Subcutaneous abdominal adipose tissue (tissue), 5 donors: ENCODE data around the gene FGFRL1.

Source experiments
- H3K27ac ChIP-seq: one replicate; pipeline ENCODE4 v1.7.0; 2013; ENCODE audit warnings: low read depth, mild to moderate bottlenecking, inconsistent platforms, low read length, moderate library complexity
- H3K27me3 ChIP-seq, 5 donors: one replicate each; pipeline ENCODE4 v1.7.0; 2013; ENCODE audit warnings: low read length in 5 of 5, inconsistent platforms in 1 of 5; ENCODE audit not compliant: control insufficient read depth in 5 of 5, insufficient read depth in 4 of 5
- H3K36me3 ChIP-seq, 5 donors: one replicate each; pipeline ENCODE4 v1.7.0; 2013; ENCODE audit warnings: low read length in 5 of 5; ENCODE audit not compliant: control insufficient read depth in 5 of 5, insufficient read depth in 5 of 5
- H3K4me1 ChIP-seq, 5 donors: one replicate each; pipeline ENCODE4 v1.7.0; 2013; ENCODE audit warnings: low read length in 5 of 5, mild to moderate bottlenecking in 3 of 5, moderate library complexity in 1 of 5; ENCODE audit not compliant: control insufficient read depth in 5 of 5, insufficient read depth in 5 of 5
- H3K4me3 ChIP-seq, 5 donors: one replicate each; pipeline ENCODE4 v1.7.0; 2013; ENCODE audit warnings: low read length in 5 of 5, low read depth in 1 of 5
- H3K9ac ChIP-seq, 5 donors: one replicate each; pipeline ENCODE4 v1.7.0; 2013; ENCODE audit warnings: low read length in 5 of 5, mild to moderate bottlenecking in 4 of 5, moderate library complexity in 3 of 5
- H3K9me3 ChIP-seq, 5 donors: one replicate each; pipeline ENCODE4 v1.7.0; 2013; ENCODE audit warnings: low read length in 5 of 5; ENCODE audit not compliant: control insufficient read depth in 5 of 5
- donor health status: healthy.
- donor health status: healthy.
- donor health status: healthy.
- donor health status: healthy.
- donor health status: healthy.

Gene FGFRL1

GRCh38 chr4:1011022-1011665 is at the start of gene FGFRL1:
Gene FGFRL1, plus strand, starts transcription at chr4:1011626. Its CDS starts 860 bp downstream, at chr4:1012486.
- Histone ChIP-seq H3K9ac (peak within 1 kb of the TSS in 4 of 5 donors; percentile 30 to 70 (median 52)), H3K36me3 (no peaks in the 10 kb centered on the region), H3K27me3 (peaks cover 0 to 16% (median 5%) of the 10 kb centered on the region in 5 donors), H3K4me1 (peaks cover 0 to 57% (median 43%) of the 10 kb centered on the region in 5 donors), H3K9me3 (peaks cover 0 to 4% (median 0%) of the 10 kb centered on the region in 5 donors), H3K4me3 (peak within 1 kb of the TSS in 4 of 5 donors; percentile 66 to 80 (median 70)), H3K27ac (no peak within 1 kb of the TSS)

GRCh38 chr4:962231-963208 is 48.9 kb upstream of the FGFRL1 start:
- H3K36me3 ChIP-seq, result peaks cover 0 to 93% (median 73%) of the 10 kb centered on the region in 5 donors
- H3K27ac ChIP-seq, result no peak overlapping the region
- H3K27me3 ChIP-seq, result no peaks in the 10 kb centered on the region
- no peaks in the 10 kb centered on the region for H3K4me1 ChIP-seq
- no peaks in the 10 kb centered on the region for H3K9me3 ChIP-seq
- H3K4me3 ChIP-seq, result no peak overlapping the region
- H3K9ac ChIP-seq, result no peak overlapping the region

GRCh38 chr4:963276-964225 is 47.9 kb upstream of the FGFRL1 start:
- H3K4me1 ChIP-seq, result no peaks in the 10 kb centered on the region
- H3K4me3 ChIP-seq, result no peak overlapping the region
- no peak overlapping the region for H3K9ac ChIP-seq
- peaks cover 0 to 1% (median 0%) of the 10 kb centered on the region in 5 donors for H3K27me3 ChIP-seq
- H3K36me3 ChIP-seq, result peaks cover 0 to 83% (median 63%) of the 10 kb centered on the region in 5 donors
- no peaks in the 10 kb centered on the region for H3K9me3 ChIP-seq
- H3K27ac ChIP-seq, result no peak overlapping the region

GRCh38 chr4:964346-965025 is 46.9 kb upstream of the FGFRL1 start:
- H3K9ac ChIP-seq, result no peak overlapping the region
- H3K9me3 ChIP-seq, result no peaks in the 10 kb centered on the region
- peaks cover 0 to 74% (median 53%) of the 10 kb centered on the region in 5 donors for H3K36me3 ChIP-seq
- no peak overlapping the region for H3K27ac ChIP-seq
- no peaks in the 10 kb centered on the region for H3K4me1 ChIP-seq
- H3K27me3 ChIP-seq, result peaks cover 0 to 3% (median 0%) of the 10 kb centered on the region in 5 donors
- H3K4me3 ChIP-seq, result no peak overlapping the region

- H3K9ac ChIP-seq, result no peak overlapping the region
- no peak overlapping the region for H3K4me3 ChIP-seq
- peaks cover 0 to 67% (median 52%) of the 10 kb centered on the region in 5 donors for H3K36me3 ChIP-seq
- H3K4me1 ChIP-seq, result peaks cover 0 to under 1% (median 0%) of the 10 kb centered on the region in 5 donors
- H3K27me3 ChIP-seq, result peaks cover 0 to 3% (median 0%) of the 10 kb centered on the region in 5 donors
- no peaks in the 10 kb centered on the region for H3K9me3 ChIP-seq
- no peak overlapping the region for H3K27ac ChIP-seq
Measured at GRCh38 chr4:965048-965765, 46.2 kb upstream of the FGFRL1 start.

GRCh38 chr4:965766-966134 is 45.7 kb upstream of the FGFRL1 start:
- Histone ChIP-seq H3K4me1 (peaks cover 0 to 3% (median under 1%) of the 10 kb centered on the region in 5 donors), H3K4me3 (no peak overlapping the region), H3K9me3 (no peaks in the 10 kb centered on the region), H3K36me3 (peaks cover 0 to 63% (median 48%) of the 10 kb centered on the region in 5 donors), H3K27ac (no peak overlapping the region), H3K9ac (no peak overlapping the region), H3K27me3 (peaks cover 0 to 3% (median 0%) of the 10 kb centered on the region in 5 donors)

- H3K27me3 ChIP-seq, result peaks cover 0 to 3% (median 0%) of the 10 kb centered on the region in 5 donors
Measured at GRCh38 chr4:966266-967112, 44.9 kb upstream of the FGFRL1 start.

More at GRCh38 chr4:966266-967112, 44.9 kb upstream of the FGFRL1 start:
- Histone ChIP-seq H3K36me3 (peaks cover 0 to 60% (median 42%) of the 10 kb centered on the region in 5 donors), H3K9me3 (no peaks in the 10 kb centered on the region), H3K27ac (no peak overlapping the region), H3K9ac (no peak overlapping the region), H3K4me1 (peaks cover 0 to 11% (median 8%) of the 10 kb centered on the region in 5 donors), H3K4me3 (no peak overlapping the region)
